HG02981 (cell line): ENCODE data around the gene MZT2B.
"Not testable (repeated sequence)": the region's sequence is repeated elsewhere in the genome, so short reads cannot be mapped to it uniquely, and the experiment has no call there.

Experiments used
- ATAC-seq: cut with Tn5 transposase; IDR thresholded peaks from one replicate; pipeline ENCODE4 v1.9.1; 2021; ENCODE audit warnings: mild to moderate bottlenecking, moderate library complexity; ENCODE audit not compliant: unreplicated experiment

The MZT2B gene

DNA sequence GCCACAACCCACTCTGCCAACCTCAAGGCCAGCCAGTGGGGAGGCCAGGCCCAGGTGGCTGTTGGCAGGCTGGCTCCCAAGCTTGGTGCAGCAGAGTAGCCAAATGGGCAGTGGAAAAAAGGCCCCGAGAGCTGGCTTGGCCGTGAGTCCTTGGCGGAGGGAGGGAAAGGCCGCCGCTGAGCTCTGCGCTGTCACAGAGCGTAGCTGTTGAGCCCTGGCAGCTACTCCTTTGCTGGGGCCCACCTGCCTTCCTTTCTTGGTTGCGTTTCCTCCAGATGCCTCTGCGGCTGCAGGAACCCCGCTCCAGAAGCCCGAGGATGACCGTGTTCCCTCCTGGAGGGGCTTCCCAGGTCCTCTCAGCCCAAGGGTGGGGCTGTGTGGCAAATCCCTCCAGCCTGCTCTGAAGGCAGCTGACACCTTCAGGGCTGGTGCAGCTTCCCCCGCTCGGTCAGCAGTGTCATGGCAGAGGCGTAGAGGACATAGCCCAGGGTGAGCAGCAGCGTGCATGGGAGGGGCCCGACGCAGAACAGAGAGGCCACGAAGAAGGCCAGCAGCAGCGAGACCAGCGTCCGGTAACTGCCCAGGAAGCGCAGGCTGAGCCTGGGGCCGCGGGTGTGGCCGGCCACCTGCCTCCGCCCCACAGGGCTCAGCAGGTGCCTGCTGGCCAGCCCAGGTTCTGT, 29.8 kb upstream of the MZT2B start:
- not testable (repeated sequence) for ATAC-seq

GRCh38 chr2:130152816-130153595, 29.1 kb upstream of the MZT2B start:
- no peak for ATAC-seq

- not testable (repeated sequence) for ATAC-seq
These were observed 28.2 kb upstream of the MZT2B start for GRCh38 chr2:130153721-130154422.

- not testable (repeated sequence) for ATAC-seq
These were observed 27.7 kb upstream of the MZT2B start for GRCh38 chr2:130154423-130154770.

DNA sequence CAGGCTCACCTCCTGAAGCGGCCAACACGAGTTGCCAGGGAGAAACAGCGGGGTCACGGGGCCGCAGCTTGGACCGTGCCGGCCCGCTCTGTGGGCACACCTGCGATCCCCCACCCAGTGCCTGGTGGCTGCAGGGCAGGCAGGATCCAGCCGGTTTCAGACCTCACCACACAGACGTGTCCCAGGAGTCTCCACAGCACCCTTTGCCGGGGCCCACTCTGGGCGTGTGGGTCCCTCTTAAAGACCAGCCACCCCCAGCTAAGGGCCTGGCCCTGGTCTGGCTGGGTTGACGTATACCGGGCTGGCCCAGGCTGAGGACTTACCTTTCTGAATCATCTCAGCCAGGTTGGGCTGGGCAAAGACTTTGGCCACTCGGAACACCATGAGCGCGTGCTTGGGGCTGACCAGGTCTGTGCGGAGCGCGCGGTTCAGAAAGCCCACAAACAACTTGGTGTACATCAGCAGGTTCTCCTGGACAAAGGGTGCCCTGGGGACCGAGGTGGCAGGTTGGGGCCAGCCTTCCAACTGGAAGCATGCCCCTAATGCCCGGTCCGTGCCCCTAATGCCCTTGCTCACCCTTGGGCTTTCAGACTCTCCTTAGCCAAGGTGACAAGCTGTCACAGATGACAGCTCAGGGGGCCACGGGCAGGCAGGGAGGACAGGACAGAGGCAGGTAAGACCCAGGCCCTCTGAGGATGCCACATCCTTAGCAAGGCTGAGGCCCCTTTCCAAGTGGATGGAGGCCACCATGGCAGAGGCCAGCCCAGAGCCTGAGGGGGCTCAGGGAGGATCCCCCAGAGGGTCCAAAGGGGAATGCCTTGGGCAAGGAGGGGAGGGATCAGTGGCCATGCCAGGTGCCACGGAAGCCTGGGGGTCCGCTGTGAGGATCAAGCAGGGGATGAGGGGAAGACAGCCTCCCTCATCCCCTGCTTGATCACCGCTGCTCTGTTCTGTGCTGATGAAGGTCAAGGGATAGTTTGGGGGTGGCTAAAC, 27.0 kb upstream of the MZT2B start:
- no peak for ATAC-seq

DNA sequence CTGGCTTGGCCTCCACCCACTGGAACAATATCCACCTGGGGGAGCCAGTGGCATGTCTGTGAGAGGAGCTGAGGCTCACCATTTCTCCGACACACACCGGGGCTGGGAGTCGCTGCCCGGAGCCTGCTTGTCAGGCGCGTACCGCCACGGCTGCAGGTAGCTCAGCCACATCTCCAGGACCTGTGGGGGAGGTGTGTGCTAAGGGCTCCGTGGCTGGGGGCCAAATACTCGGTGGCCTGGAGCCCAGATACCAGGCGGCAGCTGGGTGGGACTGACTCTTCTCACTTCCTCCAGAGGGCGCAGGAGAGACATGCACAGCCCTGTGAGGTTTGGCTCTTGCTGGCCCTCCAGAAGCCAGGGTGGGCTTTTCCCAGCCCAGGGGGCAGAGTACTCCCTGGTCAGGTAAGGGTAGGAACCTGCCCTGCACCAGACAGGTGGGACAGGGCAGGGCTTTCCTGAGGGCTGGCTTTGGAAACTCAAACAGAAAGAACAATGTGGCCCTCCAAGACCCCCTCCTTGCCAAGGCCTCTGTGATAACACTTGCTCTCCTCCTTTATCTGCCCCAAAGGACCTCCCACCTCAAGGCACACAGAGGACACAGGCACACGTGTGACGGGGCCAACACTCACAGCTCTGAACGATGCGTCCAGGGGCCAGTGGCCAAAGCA, 26.0 kb upstream of the MZT2B start:
- ATAC-seq, result not testable (repeated sequence)

DNA sequence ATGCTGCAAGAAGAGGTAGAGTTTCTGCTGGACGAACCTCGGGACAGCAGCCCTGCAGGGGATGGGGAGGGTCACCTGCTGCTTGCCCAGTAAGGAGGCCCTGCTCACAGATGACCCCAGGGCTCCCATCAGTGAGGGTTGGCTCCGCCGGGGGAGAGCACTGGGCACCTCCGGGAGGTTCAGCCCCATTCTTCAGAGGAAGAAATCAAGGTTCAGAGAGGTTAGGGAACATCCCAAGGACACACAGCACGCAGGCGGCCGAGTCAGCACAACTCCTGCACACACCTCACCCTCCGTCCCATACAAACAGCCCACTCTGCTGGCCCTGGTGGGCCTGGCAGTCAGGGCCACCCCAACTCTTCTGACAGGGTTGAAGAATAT, 25.4 kb upstream of the MZT2B start:
- ATAC-seq, result no peak

GRCh38 chr2:130157354-130157753, 24.7 kb upstream of the MZT2B start:
- peak; percentile 30 for ATAC-seq

GRCh38 chr2:130157825-130158514, 24.1 kb upstream of the MZT2B start:
- peak; percentile 80 for ATAC-seq

DNA sequence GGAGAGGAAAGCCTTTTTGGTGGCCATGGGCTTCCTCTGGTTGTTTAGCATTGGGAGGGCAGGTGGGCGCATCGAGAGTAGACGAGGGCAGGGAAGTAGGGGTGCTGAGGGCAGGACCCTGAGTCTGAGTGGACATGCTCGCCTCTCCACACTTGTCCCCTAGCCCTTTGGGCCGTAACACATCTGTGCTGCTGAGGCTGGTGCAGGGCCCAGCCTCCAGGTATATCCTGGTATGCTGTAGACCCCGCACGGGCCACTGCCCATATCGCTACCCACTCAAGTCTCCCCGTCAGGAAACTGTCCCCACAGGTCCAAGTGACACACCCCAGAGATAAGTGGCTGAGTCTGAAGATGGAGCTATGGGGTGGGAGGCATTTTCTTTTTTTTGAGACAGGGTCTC, 23.4 kb upstream of the MZT2B start:
- no peak for ATAC-seq

DNA sequence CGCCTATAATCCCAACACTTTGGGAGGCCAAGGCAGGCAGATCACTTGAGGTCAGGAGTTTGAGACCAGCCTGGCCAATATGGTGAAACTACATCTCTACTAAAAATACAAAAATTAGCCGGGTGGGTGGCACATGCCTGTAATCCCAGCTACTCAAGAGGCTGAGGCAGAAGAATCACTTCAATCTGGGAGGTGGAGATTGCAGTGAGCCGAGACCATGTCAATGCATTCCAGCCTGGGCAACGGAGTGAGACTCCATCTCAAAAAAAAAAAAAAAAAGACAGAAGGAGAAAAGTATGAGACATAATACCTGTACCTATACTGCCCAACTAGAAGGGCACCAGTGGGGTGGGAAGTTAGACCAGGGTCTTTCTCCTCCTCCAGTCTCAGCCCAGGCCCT, 22.7 kb upstream of the MZT2B start:
- ATAC-seq, result not testable (repeated sequence)

- ATAC-seq, result no peak
These were observed 21.9 kb upstream of the MZT2B start for GRCh38 chr2:130160131-130160530.

- ATAC-seq, result not testable (repeated sequence)
These were observed 21.0 kb upstream of the MZT2B start for GRCh38 chr2:130160838-130161705.

DNA sequence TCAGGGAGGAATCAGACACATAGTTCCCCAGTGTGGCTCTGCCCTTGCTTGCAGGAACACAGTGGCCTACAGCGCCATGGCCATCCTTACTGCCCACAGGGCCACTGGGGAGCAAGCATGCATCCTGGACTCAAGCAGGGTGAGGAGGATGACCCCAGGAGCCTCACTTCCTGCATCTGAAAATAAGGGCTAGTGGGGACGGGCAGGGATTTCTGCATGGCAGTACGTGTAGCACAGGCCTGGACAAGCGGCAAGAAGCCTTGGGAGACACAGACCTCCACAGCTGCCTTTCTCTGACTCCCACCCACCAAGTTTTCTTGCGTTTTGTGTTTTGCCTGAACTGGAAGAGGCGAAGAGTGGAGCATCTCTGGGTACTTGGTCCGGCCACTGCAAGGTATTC, 19.6 kb upstream of the MZT2B start:
- not testable (repeated sequence) for ATAC-seq

DNA sequence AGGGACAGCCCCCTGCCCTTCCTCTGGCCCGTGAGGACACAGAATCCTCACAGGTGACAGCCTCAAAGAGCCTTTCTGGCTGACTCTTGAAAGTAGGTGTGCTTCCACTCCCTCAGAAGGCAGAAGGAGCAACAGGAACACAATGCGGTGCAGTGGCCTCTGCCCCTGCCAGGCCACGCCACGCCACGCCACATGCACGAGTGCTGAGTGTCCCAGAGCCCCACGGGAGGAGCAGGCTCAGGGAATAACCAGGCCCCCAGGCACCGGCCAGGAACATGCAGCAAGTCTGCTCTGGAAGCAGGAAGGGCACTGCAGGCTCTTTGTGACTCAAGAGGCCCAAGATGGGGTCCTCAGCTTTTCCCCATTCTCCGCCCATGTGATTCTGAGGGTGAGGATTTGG, 19.1 kb upstream of the MZT2B start:
- no peak for ATAC-seq

DNA sequence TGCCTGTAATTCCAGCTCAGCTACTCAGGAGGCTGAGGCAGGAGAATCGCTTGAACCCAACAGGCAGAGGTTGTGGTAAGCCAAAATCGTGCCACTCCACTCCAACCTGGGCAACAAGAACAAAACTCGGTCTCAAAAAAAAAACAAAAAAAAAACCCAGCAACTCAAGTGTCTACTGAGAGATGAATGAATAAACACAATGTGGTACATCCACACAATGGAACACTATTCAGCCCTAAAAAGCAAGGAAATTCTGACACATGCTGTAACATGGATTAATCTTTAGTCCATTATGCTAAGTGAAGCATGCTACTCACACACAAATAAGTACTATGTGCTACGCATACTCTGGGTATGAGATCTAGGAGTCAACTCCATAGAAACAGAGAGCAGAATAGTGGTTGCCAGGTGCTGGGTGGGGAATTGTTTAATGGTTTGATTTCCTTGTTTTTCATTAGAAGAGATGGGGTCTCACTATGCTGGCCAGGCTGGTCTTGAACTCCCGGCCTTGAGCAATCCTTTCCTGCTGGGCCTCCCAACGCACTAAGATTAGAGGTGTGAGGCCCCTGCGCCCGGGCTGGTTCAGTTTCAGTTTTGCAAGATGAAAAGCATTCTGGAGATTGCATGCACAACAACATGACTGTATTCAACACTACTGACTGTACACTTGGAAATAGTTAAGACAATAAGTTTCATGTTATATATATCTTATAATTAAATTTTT, 16.6 kb upstream of the MZT2B start:
- ATAC-seq, result no peak

DNA sequence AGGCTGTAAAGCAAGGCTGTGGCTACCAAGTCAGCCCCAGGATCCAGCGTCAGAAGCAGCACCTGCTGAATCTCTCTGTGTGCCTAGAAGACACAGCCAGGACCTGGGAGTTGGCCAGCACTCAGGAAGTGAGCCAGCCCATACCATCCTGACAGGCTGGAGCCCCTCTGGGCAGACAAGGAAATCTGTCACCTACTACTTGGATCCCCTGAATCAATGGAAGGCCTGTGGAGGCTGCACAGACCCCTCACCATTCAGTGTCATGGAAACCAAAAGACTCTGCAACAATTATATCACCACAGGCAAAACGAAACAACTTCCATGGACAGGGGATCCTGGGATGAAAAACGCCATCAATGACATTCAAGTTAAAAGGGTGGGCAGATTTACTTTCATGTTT, 15.5 kb upstream of the MZT2B start:
- not testable (repeated sequence) for ATAC-seq

- ATAC-seq, result not testable (repeated sequence)
These were observed 12.9 kb upstream of the MZT2B start for GRCh38 chr2:130169163-130169562.
